ENCODE results near the gene MOB2.

DNA sequence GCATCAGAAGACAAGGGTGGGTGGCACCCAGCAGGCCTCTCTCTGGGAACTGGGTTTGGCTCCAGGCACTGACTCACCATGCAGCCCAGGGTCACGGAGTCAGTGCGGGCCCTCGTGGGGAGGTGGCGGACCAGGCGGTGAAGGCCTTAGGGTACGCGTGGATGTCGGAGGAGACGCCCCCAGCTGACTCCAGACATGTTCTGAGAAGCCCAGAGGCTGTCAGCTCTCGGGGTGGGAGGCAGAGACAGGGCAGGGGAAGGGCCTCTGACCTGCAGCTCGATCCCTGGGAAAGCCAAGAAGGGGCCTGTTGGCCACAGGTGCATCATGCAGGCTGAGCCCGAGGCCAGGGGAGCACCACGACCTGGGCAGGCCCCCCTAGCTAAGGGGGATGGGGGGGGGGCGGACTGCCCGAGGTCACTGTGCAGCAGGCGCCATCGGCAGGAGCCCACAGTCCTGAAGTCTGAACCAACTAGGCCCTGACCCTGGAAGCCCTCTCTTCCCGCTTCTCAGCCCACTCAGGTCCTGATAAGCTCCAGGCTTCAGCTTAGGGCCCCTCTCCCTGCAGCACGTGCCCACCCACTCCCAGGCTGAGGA is 18.0 kb downstream of the MOB2 start:
- TF ChIP-seq, protein P1, sequence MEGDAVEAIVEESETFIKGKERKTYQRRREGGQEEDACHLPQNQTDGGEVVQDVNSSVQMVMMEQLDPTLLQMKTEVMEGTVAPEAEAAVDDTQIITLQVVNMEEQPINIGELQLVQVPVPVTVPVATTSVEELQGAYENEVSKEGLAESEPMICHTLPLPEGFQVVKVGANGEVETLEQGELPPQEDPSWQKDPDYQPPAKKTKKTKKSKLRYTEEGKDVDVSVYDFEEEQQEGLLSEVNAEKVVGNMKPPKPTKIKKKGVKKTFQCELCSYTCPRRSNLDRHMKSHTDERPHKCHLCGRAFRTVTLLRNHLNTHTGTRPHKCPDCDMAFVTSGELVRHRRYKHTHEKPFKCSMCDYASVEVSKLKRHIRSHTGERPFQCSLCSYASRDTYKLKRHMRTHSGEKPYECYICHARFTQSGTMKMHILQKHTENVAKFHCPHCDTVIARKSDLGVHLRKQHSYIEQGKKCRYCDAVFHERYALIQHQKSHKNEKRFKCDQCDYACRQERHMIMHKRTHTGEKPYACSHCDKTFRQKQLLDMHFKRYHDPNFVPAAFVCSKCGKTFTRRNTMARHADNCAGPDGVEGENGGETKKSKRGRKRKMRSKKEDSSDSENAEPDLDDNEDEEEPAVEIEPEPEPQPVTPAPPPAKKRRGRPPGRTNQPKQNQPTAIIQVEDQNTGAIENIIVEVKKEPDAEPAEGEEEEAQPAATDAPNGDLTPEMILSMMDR (IDR thresholded peaks at IDR 0.05; ENCODE audit: borderline replicate concordance, extremely low read depth, low read length, poor library complexity, severe bottlenecking): no peak
- TF ChIP-seq EZH2 (IDR thresholded peaks at IDR 0.05; ENCODE audit: borderline replicate concordance, low read depth, low read length, severe bottlenecking): no peak

Data from DND-41 (cell line).